HG03520 (cell line): ENCODE measurements around the gene CAPN1.

Experiments used
- ATAC-seq: cut with Tn5 transposase; IDR thresholded peaks from one replicate; pipeline ENCODE4 v1.9.1; 2021; ENCODE audit warnings: mild to moderate bottlenecking, moderate library complexity; ENCODE audit not compliant: unreplicated experiment

Gene CAPN1

DNA sequence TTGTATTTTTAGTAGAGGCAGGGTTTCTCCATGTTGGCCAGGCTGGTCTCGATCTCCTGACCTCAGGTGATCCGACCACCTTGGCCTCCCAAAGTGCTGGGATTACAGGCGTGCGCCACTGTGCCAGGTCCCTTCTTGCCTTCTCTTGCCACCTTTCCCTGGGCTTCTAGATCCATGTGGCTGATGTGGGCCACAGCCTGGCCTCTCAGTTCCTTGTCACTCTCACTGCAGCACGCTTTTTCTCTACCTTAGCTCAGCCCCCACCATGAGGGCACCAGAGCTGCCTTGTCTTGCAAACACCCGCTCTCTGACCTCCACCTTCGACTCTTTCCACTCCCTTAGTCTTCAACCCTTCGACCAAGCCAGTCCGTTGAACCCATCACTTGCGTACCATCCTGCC is 7.5 kb downstream of the CAPN1 start:
- ATAC-seq = no peak

DNA sequence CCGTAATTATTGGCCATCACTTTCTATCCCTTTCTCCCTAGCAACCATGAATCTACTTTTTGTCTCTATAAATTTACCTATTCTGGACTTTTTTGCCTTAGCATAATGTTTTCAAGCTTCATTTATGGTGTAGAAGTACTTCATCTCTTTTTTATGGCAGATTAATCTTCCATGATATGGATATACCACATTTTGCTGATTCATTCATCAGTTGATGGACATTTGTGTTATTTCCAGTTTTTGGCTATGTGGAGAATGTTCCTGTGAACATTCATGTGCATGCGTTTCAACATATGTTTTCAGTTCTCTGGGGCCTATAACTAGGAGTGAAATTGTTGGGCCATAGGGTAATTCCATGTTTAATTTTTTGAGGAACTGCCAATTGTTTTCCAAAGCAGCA is 12.8 kb downstream of the CAPN1 start:
- no peak for ATAC-seq

DNA sequence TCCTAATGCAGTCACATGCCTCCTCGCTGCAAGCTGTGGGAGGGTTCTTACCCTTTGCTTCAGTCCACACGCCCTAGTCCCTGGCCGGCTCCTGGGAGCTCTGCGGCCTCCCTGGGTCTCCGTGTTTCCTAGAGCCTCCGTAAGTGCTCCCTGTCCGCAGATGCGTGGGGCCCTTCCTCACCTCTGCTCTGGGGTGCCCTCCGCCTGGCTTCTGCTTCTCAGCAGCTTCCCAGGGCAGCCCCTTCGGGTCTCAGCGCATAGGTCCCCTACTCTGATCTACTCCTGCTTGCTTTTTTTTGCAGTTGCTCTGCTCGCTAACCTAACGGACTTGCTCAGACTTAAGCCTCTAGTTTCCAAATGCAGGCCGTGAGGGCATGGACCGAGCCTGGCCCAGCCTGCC is 22.4 kb downstream of the CAPN1 start:
- ATAC-seq = no peak

DNA sequence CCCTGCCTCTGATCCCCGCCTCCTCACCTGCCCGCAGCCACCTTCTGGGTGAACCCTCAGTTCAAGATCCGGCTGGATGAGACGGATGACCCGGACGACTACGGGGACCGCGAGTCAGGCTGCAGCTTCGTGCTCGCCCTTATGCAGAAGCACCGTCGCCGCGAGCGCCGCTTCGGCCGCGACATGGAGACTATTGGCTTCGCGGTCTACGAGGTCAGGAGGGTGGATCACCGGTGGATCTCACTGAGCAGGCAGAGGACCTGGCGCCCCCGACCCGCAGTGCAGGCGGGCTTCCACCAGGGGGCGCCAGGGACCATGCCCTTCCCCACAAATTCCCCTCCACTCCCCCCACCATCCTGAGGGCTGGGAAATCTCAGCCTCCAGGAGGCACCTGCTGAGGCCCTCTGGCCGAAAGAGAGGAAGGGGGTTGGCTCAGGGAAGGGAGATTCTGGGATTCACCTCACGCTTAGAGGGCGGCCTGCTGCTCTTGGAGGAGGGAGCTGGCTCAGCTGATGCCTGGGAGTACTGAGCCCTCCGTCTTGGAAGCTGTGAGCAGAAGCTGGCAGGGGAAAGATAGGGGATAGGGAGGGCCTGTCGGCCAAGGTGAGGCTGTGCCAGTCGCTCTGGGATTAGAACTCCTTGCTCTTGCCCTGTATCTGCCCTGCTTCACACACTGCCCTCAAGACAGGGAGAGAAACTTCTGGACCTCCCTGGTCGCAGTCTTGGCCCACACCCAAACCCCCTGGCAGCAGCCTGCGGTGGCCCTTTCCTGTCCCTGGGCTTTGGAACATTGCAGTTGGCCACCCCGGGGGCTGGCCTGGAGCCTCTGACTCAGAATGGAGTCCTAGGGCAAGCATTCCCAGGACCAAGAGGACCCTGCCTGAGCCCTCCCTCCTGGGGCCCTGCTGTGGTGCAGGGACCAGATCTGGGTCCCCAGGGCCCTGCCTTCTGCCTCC is 23.2 kb downstream of the CAPN1 start:
- ATAC-seq = no peak

DNA sequence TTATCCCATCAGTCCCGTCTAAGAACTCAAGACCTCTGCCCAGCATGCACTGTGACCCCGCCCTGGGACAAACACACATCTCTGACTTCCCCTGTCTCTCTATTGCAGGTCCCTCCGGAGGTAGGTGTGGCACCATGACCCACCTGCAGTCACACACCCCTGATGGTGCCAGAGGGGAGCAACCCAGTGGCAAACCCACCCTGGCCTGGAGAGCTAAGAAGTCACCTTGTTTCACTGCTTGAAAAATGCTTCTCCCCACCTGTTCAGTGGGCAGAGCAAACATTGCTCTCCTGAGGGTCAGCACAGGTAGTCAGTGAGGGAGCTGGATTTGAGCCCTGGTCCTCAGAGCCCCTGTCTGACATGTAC is 23.9 kb downstream of the CAPN1 start:
- no peak for ATAC-seq

DNA sequence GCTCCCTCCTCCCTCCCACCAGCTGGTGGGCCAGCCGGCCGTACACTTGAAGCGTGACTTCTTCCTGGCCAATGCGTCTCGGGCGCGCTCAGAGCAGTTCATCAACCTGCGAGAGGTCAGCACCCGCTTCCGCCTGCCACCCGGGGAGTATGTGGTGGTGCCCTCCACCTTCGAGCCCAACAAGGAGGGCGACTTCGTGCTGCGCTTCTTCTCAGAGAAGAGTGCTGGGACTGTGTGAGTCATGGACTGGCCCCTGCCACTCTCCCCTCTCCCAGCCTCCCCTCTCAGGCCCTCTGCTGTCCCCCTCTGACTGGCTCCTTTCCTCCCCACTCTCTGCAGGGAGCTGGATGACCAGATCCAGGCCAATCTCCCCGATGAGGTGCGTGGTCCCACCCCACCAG is 24.7 kb downstream of the CAPN1 start:
- ATAC-seq = no peak

DNA sequence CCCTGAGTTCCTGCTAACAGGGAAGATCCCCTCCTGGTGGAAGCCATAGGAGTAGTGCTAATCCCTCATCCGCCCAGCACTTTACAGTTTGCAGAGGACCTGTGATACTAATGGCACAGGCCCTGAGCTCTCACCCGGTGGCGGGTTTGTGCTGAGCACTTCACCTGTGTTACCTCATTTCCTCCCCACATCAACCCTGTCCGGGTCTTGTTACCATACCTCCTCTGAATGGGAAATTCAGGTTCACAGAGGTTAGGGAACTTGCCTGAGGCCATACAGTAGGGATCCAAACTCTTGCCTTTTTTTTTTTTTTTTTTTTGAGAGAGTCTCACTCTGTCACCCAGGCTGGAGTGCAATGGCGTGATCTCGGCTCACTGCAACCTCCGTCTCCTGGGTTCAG is 25.2 kb downstream of the CAPN1 start:
- ATAC-seq = no peak

DNA sequence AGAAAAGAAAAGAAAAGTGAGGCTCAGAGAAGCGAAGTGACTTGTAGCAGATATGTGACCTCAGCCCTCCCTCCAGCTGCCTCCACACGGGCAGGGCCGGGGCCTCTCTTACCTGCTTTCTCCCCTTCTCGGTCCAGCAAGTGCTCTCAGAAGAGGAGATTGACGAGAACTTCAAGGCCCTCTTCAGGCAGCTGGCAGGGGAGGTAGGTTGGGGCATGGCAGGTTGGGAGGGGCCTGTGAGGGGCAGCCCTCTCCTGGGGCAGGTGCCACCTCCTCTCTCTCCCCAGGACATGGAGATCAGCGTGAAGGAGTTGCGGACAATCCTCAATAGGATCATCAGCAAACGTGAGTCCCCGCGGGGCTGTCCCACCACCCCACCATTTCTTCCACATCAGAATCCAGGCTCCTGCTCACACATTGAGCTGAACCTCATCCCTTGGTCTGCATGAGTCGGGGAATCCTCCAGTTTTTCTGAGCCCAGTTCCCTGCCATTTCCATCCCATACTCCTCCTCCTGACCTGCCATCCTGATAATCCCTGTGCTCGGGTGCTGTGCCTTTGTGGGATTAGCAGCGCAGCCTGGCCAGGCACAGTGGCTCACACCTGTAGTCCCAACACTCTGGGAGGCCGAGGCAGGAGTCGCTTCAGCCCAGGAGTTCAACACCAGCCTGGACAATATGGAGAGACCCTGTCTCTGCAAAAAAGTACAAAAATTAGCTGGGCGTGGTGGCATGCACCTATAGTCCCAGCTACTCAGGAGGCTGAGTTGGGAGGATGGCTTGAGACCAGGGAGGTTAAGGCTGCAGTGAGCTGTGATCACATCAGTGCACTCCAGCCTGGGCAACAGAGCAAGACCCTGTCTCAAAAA is 26.4 kb downstream of the CAPN1 start:
- no peak for ATAC-seq

DNA sequence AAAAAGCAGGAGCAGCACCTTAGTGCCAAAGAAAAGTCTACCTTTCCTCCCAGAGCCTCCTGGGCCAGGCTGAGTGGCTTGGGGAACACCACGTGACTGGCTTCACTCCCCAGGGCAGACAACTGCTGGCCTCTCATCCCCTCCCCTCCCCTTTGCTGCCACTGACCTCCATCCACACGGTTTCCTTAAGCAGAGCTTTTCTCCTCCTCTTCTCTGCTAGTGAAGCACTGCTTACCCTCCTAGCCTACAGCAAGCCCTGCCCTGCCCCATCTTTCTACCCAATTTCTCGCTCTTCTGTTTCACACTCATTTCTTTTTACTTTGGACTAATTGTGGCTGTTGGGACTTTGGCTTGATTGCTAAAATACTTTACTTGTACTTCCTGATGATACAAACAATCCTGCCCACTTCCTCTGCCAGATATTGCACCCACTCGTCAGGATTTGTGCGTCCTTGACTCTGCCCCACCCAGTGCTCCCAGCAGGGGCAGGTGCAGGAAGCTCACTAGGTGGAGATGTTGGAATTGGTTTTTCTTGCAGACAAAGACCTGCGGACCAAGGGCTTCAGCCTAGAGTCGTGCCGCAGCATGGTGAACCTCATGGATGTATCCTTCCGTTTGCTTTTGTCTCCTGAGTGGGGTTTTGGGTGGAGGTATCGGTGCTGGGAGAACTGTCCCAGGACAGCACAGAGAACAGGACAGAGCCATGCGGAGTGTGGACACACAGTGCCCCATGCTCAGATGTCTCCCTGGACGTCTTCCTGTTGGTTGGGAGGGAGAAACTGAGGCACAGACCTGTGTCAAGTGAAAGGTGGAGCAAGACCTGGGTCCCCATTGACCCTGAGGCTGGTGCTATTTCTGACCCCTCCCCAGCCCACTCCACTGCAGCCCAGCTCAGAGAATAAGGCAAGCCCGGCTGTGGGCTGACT is 27.3 kb downstream of the CAPN1 start:
- ATAC-seq = no peak

DNA sequence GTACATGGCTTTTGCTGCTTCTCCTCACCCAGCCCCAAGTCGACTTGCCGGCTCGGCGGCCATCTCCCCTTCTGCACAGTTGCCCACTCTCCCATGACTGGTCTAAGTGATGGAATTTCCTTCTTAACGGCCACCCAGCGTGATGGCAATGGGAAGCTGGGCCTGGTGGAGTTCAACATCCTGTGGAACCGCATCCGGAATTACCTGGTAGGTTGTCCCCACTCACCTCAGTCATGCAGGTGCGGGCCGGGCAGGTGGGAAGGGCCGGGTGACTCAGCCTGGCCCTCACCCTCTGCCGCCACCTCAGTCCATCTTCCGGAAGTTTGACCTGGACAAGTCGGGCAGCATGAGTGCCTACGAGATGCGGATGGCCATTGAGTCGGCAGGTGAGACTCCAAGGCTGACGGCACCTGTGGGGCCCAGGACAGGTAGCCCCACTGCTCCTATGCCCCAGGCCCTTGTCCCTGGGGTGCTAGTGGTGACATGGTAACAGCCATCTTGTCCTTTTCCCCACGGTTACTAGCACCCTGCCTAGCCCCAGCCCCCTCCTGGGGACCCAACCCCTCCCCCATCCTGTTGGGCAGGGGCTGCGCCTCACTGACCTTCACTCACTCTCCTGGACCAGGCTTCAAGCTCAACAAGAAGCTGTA is 28.1 kb downstream of the CAPN1 start:
- no peak for ATAC-seq

DNA sequence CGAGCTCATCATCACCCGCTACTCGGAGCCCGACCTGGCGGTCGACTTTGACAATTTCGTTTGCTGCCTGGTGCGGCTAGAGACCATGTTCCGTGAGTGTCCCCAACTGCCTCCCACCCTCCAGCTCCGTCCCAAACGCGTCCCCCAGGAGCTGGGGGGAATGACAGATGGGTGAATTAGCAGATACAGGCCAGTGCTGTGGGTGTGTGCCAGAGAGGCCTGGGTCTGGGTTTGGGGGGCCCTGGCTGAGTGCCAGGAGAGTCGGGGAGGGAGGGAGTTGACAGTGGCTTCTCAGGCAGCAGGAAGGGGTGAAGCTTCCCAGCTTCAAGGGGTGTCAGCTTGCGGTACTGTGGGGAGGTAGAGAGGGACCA is 28.6 kb downstream of the CAPN1 start:
- ATAC-seq = no peak

DNA sequence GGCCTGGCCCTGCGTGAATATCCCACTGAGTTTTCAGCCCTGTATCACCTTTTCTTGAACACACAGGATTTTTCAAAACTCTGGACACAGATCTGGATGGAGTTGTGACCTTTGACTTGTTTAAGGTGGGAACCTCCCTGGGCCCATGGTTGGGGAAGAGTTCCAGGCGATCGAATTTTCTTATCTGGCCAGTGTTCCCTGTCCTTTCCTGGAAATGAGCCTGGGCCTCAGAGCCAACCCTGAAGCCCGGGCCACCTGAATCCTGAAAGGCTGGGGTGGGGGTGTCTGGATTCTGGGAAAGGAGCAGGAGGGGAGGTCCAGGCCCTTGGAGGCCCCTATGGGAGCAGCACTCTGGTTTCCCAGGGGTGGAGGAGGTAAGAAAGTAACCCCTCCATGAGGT is 29.0 kb downstream of the CAPN1 start:
- no peak for ATAC-seq

DNA sequence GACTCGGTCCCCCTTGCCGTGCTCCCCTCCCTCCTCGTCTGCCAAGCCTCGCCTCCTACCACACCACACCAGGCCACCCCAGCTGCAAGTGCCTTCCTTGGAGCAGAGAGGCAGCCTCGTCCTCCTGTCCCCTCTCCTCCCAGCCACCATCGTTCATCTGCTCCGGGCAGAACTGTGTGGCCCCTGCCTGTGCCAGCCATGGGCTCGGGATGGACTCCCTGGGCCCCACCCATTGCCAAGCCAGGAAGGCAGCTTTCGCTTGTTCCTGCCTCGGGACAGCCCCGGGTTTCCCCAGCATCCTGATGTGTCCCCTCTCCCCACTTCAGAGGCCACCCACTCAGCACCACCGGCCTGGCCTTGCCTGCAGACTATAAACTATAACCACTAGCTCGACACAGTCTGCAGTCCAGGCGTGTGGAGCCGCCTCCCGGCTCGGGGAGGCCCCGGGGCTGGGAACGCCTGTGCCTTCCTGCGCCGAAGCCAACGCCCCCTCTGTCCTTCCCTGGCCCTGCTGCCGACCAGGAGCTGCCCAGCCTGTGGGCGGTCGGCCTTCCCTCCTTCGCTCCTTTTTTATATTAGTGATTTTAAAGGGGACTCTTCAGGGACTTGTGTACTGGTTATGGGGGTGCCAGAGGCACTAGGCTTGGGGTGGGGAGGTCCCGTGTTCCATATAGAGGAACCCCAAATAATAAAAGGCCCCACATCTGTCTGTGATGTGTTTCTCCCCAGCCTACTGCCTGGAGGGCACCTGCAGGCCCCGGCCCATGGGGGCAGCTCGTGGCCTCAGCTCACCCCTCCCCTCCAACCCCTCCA is 29.8 kb downstream of the CAPN1 start:
- ATAC-seq = no peak

DNA sequence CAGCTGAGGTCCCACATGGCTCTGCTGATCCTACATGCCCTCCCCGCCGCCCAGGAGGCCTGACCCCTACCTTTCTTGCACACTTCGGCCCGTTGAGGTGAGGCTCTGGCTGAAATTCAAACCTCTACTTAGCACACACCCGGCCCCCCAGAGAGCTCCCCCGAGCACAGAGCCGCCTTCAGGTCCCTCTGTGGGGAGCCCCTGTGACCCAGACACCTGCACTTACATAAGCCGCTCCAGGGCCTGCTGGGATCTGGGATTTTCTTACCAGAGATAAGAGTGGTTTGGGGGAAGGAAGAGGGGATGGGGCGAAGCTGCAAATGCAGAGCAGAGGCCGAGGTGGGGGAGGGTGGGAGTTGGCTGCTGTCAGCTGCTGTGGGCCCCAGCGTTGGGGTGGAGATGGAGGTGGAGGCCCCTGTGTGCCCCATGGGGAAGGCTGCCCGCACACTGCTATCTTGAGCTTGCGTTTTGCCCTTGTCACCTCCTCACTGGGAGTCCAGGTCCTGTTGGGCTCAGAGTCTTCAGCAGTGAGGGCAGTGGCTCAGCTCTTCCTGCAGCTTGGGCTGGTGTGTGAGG is 30.6 kb downstream of the CAPN1 start:
- ATAC-seq = no peak

DNA sequence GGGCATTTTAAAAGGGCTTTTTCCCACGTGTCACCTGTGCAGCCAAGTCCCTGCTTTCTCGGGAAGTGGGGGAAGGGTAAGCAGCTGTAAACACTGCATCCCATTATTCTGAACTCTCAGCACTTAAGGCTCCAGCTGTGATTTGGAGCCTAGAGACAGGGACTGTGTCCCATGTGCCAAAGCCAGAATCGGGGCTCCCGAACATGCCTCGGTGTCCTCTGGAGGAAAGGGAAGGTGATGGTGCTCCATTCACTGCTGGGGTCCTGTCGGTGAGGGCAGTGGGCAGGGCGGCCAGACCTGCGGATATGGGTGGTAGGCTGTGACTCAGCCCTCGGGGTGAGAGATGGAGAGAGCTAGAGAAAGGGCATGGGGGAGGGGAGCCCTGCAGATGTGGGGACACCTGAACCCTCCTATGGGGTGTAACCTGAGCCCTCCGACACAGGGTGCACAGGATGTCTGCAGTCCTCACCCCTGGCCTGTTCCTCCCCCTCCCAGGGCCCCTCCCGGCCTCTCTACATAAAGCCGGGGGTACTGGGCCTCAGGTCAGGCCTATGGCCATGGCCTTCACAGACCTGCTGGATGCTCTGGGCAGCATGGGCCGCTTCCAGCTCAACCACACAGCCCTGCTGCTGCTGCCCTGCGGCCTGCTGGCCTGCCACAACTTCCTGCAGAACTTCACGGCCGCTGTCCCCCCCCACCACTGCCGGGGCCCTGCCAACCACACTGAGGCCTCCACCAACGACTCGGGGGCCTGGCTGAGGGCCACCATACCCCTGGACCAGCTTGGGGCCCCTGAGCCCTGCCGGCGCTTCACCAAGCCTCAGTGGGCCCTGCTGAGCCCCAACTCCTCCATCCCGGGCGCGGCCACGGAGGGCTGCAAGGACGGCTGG is 31.8 kb downstream of the CAPN1 start:
- no peak for ATAC-seq

DNA sequence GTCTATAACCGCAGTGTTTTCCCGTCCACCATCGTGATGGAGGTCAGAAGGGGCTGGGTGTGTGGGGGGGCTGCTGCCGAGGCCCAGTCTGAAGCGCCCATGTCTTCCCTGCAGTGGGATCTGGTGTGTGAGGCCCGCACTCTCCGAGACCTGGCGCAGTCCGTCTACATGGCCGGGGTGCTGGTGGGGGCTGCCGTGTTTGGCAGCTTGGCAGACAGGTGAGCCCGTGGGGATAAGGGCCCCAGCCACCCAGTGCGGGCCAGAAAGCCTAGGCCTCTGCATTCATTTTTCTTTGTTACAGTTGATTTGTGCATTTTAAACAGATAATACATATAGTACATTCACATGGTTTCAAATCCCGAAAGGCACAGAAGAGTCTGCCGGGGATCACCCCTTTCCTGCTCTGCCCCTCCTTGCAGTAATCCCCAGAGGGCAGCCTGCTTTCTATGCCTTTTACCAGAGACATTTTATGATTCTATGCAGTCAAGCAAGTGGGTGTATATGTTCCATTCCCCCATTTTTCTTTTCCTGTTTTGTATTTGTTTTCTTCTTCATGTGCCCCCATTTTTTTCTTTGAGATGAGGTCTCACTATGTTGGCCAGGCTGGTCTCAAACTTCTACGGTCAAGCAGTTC is 32.6 kb downstream of the CAPN1 start:
- no peak for ATAC-seq

DNA sequence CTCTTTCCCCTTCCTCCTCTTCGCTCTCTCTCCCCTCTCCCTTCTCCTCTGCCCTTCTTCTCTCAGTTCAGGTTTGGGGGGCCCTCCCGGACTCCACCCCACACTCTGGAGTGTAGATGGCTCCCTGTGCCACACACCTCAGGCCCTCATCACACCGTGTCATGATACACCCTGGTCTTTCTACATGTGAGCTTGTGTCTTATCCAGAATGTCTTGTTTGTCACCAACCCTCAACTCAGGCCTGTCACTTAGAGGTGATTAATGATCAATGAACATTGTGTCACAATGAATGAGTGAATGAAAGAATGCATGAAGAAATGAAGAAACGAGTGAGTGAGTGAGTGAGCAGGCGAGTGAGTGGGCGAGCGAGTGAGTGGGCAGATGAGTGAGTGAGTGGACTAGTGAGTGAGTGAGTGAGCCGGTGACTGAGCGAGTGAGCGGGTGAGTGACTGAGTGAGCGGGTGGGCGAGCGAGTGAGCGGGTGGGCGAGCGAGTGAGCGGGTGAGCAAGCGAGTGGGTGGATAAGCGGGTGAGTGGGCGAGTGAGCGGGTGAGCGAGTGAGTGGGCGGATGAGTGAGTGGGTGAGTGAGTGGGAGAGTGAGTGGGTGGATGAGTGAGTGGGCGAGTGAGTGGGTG is 33.8 kb downstream of the CAPN1 start:
- ATAC-seq = no peak
